ENCODE data around the gene ZNF714. TPM values are rescaled to one million over a fixed set of nuclear protein-coding genes. Genes with fewer than 3 reads are reported as not detected.

ZNF714 gene
- total and polyA plus RNA-seq, 2 of the 8 experiments (the other 6 are each of a cell fraction or from before 2014, with no cell fraction given), result 16.4 to 74.2 TPM

DNA sequence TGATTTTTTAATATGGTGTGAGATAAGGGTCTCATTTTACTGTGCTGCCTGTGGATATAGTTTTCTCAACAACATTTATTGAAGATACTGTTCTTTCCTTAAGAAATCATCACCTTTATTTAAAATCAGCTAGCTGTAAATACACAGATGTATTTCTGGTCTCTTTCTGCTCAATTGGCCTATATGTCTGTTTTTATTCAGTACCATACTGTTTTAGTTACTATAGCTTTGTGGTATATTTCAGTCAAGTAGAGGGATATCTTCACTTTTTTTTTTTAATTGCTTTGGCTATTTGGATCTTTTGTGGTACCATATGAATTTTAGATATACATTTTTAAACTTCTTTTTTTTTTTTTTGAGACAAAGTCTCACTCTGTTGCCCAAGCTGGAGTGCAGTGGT is 16.7 kb upstream of the ZNF714 start:
- ChIA-PET CTCF (ENCODE audit: partially characterized antibody) (interaction anchor here (0.6 to 0.7 kb wide), 2 partner anchors 102 to 615 kb away, joined by 3 to 4 read pairs; no protein-coding TSS in a partner anchor), POLR2A (ENCODE audit: partially characterized antibody) (no interaction called here)
- no peak overlapping the region for H2BK12ac ChIP-seq (ENCODE audit: low read depth, low read length)
- no peak overlapping the region for H3K14ac ChIP-seq (ENCODE audit: insufficient read length)
- no peak overlapping the region for H2BK15ac ChIP-seq (ENCODE audit: low read length)
- no peak overlapping the region for H2BK5ac ChIP-seq (ENCODE audit: low read depth, low read length)
- H2AFZ ChIP-seq (ENCODE audit: low read length), result no peak overlapping the region
- no peak overlapping the region for H3K4me3 ChIP-seq (ENCODE audit: extremely low read depth in 1 of 4, insufficient read depth in 2 of 4, low read depth in 3 of 4, low read length in 4 of 4)
- H3K23me2 ChIP-seq (ENCODE audit: low read depth, low read length), result no peaks in the 10 kb centered on the region
- H2AK5ac ChIP-seq (ENCODE audit: low read depth, low read length), result no peak overlapping the region
- no peak overlapping the region for H4K5ac ChIP-seq (ENCODE audit: insufficient read length, low read depth, low read length)
- no peaks in the 10 kb centered on the region for H3K4me1 ChIP-seq (replicated peaks in 1 of 4; ENCODE audit: control insufficient read depth in 3 of 4, insufficient read depth in 4 of 4, low read length in 3 of 4)
- no peak for DNase-seq (ENCODE audit: low read depth in 1 of 2, low spot score in 2 of 2)
- TF ChIP-seq NRF1 (IDR thresholded peaks at IDR 0.05; ENCODE audit: low read depth, low read length), result no peak
- no peak for TF ChIP-seq SUZ12 (IDR thresholded peaks at IDR 0.05; ENCODE audit: low read length)
- no peak for TF ChIP-seq TAF1 (IDR thresholded peaks at IDR 0.05; ENCODE audit: low read depth, low read length)
- FAIRE-seq, result no peak
- H3K27ac ChIP-seq (ENCODE audit: low read depth, low read length), result no peak overlapping the region
- no peak overlapping the region for H3K23ac ChIP-seq (ENCODE audit: insufficient read length)
- no peak overlapping the region for H2BK20ac ChIP-seq (ENCODE audit: low read length)
- H3K4me2 ChIP-seq (ENCODE audit: insufficient read depth in 1 of 2, low read depth in 2 of 2, low read length in 2 of 2), result no peak overlapping the region
- no peaks in the 10 kb centered on the region; a peak in 1 of 8 replicates for H3K36me3 ChIP-seq (ENCODE audit: control insufficient read depth in 2 of 4, insufficient read depth in 4 of 4, low read length in 3 of 4)
- no peak overlapping the region for H3K56ac ChIP-seq (replicated peaks; ENCODE audit: insufficient read length, low read depth, low read length)
- no peaks in the 10 kb centered on the region for H3K27me3 ChIP-seq (replicated peaks in 1 of 4; ENCODE audit: control insufficient read depth in 3 of 4, extremely low read depth in 1 of 4, insufficient read depth in 3 of 4, low read length in 3 of 4)
- no peak overlapping the region for H4K91ac ChIP-seq (replicated peaks; ENCODE audit: insufficient read length, low read length)
- H3K79me2 ChIP-seq (ENCODE audit: control insufficient read depth in 1 of 2, insufficient read depth in 2 of 2, low read length in 2 of 2), result no peaks in the 10 kb centered on the region
- no peaks in the 10 kb centered on the region for H3K79me1 ChIP-seq (ENCODE audit: low read depth, low read length)
- no peaks in the 10 kb centered on the region for H3K9me3 ChIP-seq (ENCODE audit: insufficient read depth in 2 of 2, low read depth in 1 of 2, low read length in 1 of 2)
- no peak overlapping the region for H3K18ac ChIP-seq (ENCODE audit: extremely low read depth, low read length)
- H2BK120ac ChIP-seq (replicated peaks; ENCODE audit: low read depth, low read length), result no peak overlapping the region
- H3K4ac ChIP-seq (replicated peaks; ENCODE audit: insufficient read length, low read depth, low read length), result no peak overlapping the region
- H3K9ac ChIP-seq (replicated peaks in 1 of 4; ENCODE audit: extremely low read depth in 1 of 4, low read depth in 3 of 4, low read length in 3 of 4), result no peak overlapping the region
- no peaks in the 10 kb centered on the region for H4K20me1 ChIP-seq (replicated peaks in 1 of 2; ENCODE audit: control insufficient read depth in 1 of 2, insufficient read depth in 2 of 2, low read length in 2 of 2)
- no peak overlapping the region for H4K8ac ChIP-seq (ENCODE audit: extremely low read depth, insufficient read depth, low read length)
